Measurements from ENCODE around the gene ADGRA1.

GRCh38 chr10:133129071-133129858 lies 41.5 kb downstream of the ADGRA1 start:
- TF ChIP-seq EZH2phosphoT487 (IDR thresholded peaks at IDR 0.05; ENCODE audit: insufficient read depth, low read depth) (no peak), EZH2 (IDR thresholded peaks at IDR 0.05; ENCODE audit: insufficient read depth, poor library complexity, severe bottlenecking) (no peak)
